Measurements from ENCODE around the gene SLC6A9. TPM values are rescaled to one million over a fixed set of nuclear protein-coding genes. Genes with fewer than 3 reads are reported as not detected.

SLC6A9 gene
- total RNA-seq, 4 donors from 2014 or later, result 55.8 to 85.7 (median 62.0) TPM

- 77 to 86% methylated on average over 4 of the region's 4 CpGs for WGBS, 2 donors
- no peak overlapping the region for H3K4me3 ChIP-seq (ENCODE audit: low read depth, poor library complexity, severe bottlenecking)
- no peak for DNase-seq (ENCODE audit: low spot score in 2 of 2)
- TF ChIP-seq CTCF (IDR thresholded peaks at IDR 0.05) (no peak), POLR2A (IDR thresholded peaks at IDR 0.05) (no peak)
- intact Hi-C loops (cut with DNase I; ENCODE audit: low total_unique reads), result no loop called here
Measured at GRCh38 chr1:43985984-43986595, 45.2 kb downstream of the SLC6A9 start.

- intact Hi-C loops (cut with DNase I; ENCODE audit: low total_unique reads), result no loop called here
- no peak for TF ChIP-seq CTCF (IDR thresholded peaks at IDR 0.05)
- TF ChIP-seq POLR2A (IDR thresholded peaks at IDR 0.05), result no peak
- no peak overlapping the region for H3K4me3 ChIP-seq (ENCODE audit: low read depth, poor library complexity, severe bottlenecking)
- WGBS, 2 donors, result 94 to 97% methylated on average over 15 to 16 of the region's 16 CpGs
- DNase-seq (ENCODE audit: low spot score in 2 of 2), result no peak
Measured at GRCh38 chr1:43984855-43985254, 46.4 kb downstream of the SLC6A9 start.

DNA sequence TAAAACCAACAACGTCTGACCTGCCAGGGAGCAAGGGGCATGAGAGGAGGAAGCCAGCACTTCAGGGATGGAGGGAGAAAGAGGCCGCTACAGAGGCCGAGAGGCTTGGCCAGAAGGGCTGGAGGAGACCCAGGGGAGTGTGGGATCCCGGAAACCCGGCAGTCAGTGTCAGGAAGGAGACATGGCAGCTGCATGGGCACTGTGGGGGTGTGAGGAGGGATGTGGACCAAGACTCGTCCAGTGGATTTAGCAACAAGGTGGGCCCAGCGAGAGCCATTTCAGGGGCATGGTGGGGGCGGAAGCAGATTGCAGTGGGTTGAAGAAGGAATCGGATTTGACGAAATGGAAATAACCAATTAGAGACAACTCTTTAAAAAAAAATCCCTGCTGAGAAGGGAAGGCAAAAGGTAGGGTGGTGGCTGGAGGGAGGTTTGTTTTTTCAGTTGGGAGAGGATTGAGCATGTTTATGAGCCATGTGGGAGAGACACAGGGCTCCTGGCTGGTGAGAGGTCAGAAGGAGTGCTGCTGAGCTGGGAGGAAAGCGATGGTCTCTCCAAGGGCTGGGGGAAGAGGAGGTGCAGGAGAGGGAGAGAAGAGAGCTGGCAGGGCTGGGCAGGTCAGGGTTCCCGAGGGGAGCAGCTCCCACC is 47.9 kb downstream of the SLC6A9 start:
- TF ChIP-seq CTCF (IDR thresholded peaks at IDR 0.05) (no peak), POLR2A (IDR thresholded peaks at IDR 0.05) (no peak)
- no peak overlapping the region for H3K4me3 ChIP-seq (ENCODE audit: low read depth, poor library complexity, severe bottlenecking)
- WGBS, 2 donors, result 76 to 83% methylated on average over 12 of the region's 12 CpGs
- intact Hi-C loops (cut with DNase I; ENCODE audit: low total_unique reads), result no loop called here
- no peak for DNase-seq (ENCODE audit: low spot score in 2 of 2)

DNA sequence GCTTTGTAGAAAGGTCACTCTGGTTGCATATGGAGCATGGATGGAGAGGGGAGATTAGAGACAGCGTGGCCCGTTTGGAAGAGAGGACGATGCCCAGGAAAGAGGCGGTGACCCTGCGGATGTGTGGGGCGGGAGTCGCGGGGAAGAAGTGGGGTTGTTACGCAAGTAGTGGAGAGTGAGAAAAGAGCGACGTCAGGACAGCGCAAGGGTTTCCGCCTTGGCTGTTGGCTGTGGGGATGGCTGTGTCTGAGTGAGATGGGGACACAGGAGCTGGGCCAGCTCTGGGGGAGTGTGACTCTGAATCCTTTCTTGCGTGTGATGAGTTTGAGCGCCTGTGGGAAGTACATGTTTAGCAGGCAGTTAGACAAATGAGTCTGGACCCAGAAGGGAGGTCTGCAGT is 48.5 kb downstream of the SLC6A9 start:
- intact Hi-C loops (cut with DNase I; ENCODE audit: low total_unique reads), result no loop called here
- WGBS, 2 donors, result 82 to 83% methylated on average over 15 of the region's 15 CpGs
- TF ChIP-seq CTCF (IDR thresholded peaks at IDR 0.05), result no peak
- TF ChIP-seq POLR2A (IDR thresholded peaks at IDR 0.05), result no peak
- no peak for DNase-seq (ENCODE audit: low spot score in 2 of 2)
- H3K4me3 ChIP-seq (ENCODE audit: low read depth, poor library complexity, severe bottlenecking), result no peak overlapping the region

DNA sequence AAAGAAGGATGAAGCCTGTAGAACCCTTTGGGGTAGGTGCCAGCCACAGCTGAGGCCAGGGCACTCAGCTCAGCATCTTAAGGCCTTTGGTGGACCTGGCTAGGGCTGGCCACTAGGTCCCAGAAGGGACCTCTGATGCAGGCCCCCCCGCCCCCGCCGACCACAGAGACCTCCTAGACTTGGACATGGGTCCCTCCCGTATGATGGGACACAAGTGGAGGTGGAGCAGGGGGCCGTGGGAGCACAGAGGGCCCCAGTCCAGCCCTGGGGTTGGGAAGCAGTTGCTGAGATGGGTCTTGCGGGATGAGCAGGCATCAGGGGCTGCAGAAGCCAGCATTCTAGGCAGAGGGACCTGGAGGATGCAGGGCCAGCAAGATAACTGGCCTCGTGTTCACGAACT is 49.0 kb downstream of the SLC6A9 start:
- no peak overlapping the region for H3K4me3 ChIP-seq (ENCODE audit: low read depth, poor library complexity, severe bottlenecking)
- intact Hi-C loops (cut with DNase I; ENCODE audit: low total_unique reads), result no loop called here
- no peak for DNase-seq (ENCODE audit: low spot score in 2 of 2)
- TF ChIP-seq CTCF (IDR thresholded peaks at IDR 0.05) (no peak), POLR2A (IDR thresholded peaks at IDR 0.05) (no peak)
- WGBS, 2 donors, result 89 to 91% methylated on average over 4 to 5 of the region's 8 CpGs

DNA sequence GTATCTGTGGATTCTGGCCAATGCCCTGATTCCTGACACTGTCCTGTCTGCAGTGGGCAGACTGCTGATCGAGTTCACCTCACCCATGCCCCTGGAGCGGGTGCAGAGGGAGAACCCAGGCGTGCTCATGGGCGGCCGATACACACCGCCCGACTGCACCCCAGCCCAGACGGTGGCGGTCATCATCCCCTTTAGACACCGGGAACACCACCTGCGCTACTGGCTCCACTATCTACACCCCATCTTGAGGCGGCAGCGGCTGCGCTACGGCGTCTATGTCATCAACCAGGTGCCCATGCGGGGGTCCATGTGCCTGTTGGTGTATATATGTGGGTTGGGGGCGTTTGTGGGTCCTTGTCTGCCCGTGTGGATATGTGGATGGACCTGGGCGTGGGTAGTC is 49.6 kb downstream of the SLC6A9 start:
- WGBS, 2 donors, result 96% methylated on average over 15 to 17 of the region's 20 CpGs
- intact Hi-C loops (cut with DNase I; ENCODE audit: low total_unique reads), result no loop called here
- no peak overlapping the region for H3K4me3 ChIP-seq (ENCODE audit: low read depth, poor library complexity, severe bottlenecking)
- DNase-seq (ENCODE audit: low spot score in 2 of 2), result no peak
- TF ChIP-seq CTCF (IDR thresholded peaks at IDR 0.05) (no peak), POLR2A (IDR thresholded peaks at IDR 0.05) (no peak)
